Tibial nerve (tissue), 4 donors: ENCODE measurements around the gene IL17C. TPM values are rescaled to one million over a fixed set of nuclear protein-coding genes. Genes with fewer than 3 reads are reported as not detected.
A peak's percentile ranks its signal among the peaks of the same experiment; 100 is the strongest.

Experiments
- DNase-seq, 2 donors: peaks; one replicate each; pipeline ENCODE4 v3.0.0-alpha.2; 2019; ENCODE audit warnings: low spot score in 2 of 2
- H3K27ac ChIP-seq, 4 donors: fragments of 200-600 bp; sonication (generic) in 3 of 4; one replicate each; pipeline ENCODE4 v1.5.1; 2017 to 2019; ENCODE audit warnings: mild to moderate bottlenecking in 1 of 4
- H3K27me3 ChIP-seq, 2 donors: fragments of 200-600 bp; sonication (generic) in 1 of 2; one replicate each; pipeline versions ENCODE4 v1.5.1 to v1.6.0; 2017 to 2019
- H3K36me3 ChIP-seq, 3 donors: fragments of 200-600 bp; sonication (generic); one replicate each; pipeline ENCODE4 v1.5.1; 2018 to 2019
- H3K4me1 ChIP-seq, 4 donors: fragments of 200-600 bp; sonication (generic) in 3 of 4; one replicate each; pipeline ENCODE4 v1.5.1; 2017 to 2019
- H3K4me3 ChIP-seq, 4 donors: fragments of 200-600 bp; sonication (generic) in 3 of 4; one replicate each; pipeline ENCODE4 v1.5.1; 2017 to 2019; ENCODE audit warnings: mild to moderate bottlenecking in 1 of 4, moderate library complexity in 1 of 4
- H3K9me3 ChIP-seq, 4 donors: fragments of 200-600 bp; sonication (generic) in 3 of 4; one replicate each; pipeline ENCODE4 v1.5.1; 2017 to 2019
- CTCF ChIP-seq, 5 experiments: fragments of 200-600 bp in 3 of 5; fragments of 450-650 bp in 2 of 5; sonication (generic) in 3 of 5; IDR thresholded peaks; one replicate each; pipeline ENCODE4 v1.5.1; 2016 to 2019; ENCODE audit warnings: antibody characterized with exemption in 5 of 5, mild to moderate bottlenecking in 3 of 5, moderate library complexity in 2 of 5
- EP300 ChIP-seq, 2 donors: sonication (generic); formaldehyde crosslinking; IDR thresholded peaks; one replicate each; pipeline ENCODE4 v1.6.1; 2017; ENCODE audit warnings: antibody characterized with exemption in 2 of 2, mild to moderate bottlenecking in 1 of 2
- POLR2A ChIP-seq, 2 donors: fragments of 450-650 bp; IDR thresholded peaks; one replicate each; pipeline ENCODE4 v1.6.1; 2017; ENCODE audit warnings: antibody characterized with exemption in 2 of 2, mild to moderate bottlenecking in 2 of 2, moderate library complexity in 2 of 2
- WGBS, 2 donors: methylation state at CpG; one replicate each; pipeline ENCODE4 v1.1.5; 2018; 5-methylcytosine and 5-hydroxymethylcytosine counted together
- total RNA-seq, 4 donors: library from RNA; depleted of rRNA; stranded (reverse); fragments of >200 nt; gene quantifications; one replicate each; pipeline ENCODE4 v1.1.0, GENCODE V29; 2016

IL17C gene
- total RNA-seq, 4 donors from 2014 or later, result not detected

GRCh38 chr16:88686439-88687253 lies 48.3 kb downstream of the IL17C start, which contains the start of gene SNAI3:
Gene SNAI3 (minus strand): TSS chr16:88686507. CDS start chr16:88686406, 101 bp downstream.
- DNase-seq, result peak; percentile 44 to 62
- peak within 1 kb of the TSS; percentile 20 to 78 (median 68) for H3K27ac ChIP-seq
- no peaks in the 10 kb centered on the region for H3K36me3 ChIP-seq
- H3K4me1 ChIP-seq, result peaks cover 0 to 32% (median 19%) of the 10 kb centered on the region in 4 donors
- no peaks in the 10 kb centered on the region for H3K9me3 ChIP-seq
- H3K4me3 ChIP-seq, result peak within 1 kb of the TSS; percentile 29 to 70 (median 48)
- H3K27me3 ChIP-seq, result peaks cover 0 to 87% of the 10 kb centered on the region in 2 donors
- TF ChIP-seq CTCF (IDR thresholded peaks at IDR 0.05) (peak in 1 of 5 experiments; percentile 7), POLR2A (IDR thresholded peaks at IDR 0.05) (peak in 1 of 2 donors; percentile 23), EP300 (IDR thresholded peaks at IDR 0.05) (peak in 1 of 2 donors; percentile 48)
- WGBS, 2 donors, result 5 to 12% methylated on average over 11 to 40 of the region's 65 CpGs

GRCh38 chr16:88687254-88687576 lies 48.8 kb downstream of the IL17C start:
- no peak for DNase-seq
- no peaks in the 10 kb centered on the region for H3K36me3 ChIP-seq
- H3K9me3 ChIP-seq, result no peaks in the 10 kb centered on the region
- peaks cover 0 to 26% (median 17%) of the 10 kb centered on the region in 4 donors for H3K4me1 ChIP-seq
- H3K27ac ChIP-seq, result peak overlapping the region in 2 of 4 donors; percentile 63 to 72
- TF ChIP-seq EP300 (IDR thresholded peaks at IDR 0.05), result no peak
- no peak for TF ChIP-seq POLR2A (IDR thresholded peaks at IDR 0.05)
- no peak for TF ChIP-seq CTCF (IDR thresholded peaks at IDR 0.05)
- peaks cover 0 to 87% of the 10 kb centered on the region in 2 donors for H3K27me3 ChIP-seq
- WGBS, 2 donors, result 37 to 45% methylated on average over 7 of the region's 10 CpGs
- no peak overlapping the region for H3K4me3 ChIP-seq

GRCh38 chr16:88687676-88688012 lies 49.3 kb downstream of the IL17C start:
- no peaks in the 10 kb centered on the region for H3K9me3 ChIP-seq
- TF ChIP-seq POLR2A (IDR thresholded peaks at IDR 0.05), result no peak
- no peak for TF ChIP-seq EP300 (IDR thresholded peaks at IDR 0.05)
- no peak for TF ChIP-seq CTCF (IDR thresholded peaks at IDR 0.05)
- peaks cover 0 to 25% (median 17%) of the 10 kb centered on the region in 4 donors for H3K4me1 ChIP-seq
- no peaks in the 10 kb centered on the region for H3K36me3 ChIP-seq
- H3K27me3 ChIP-seq, result peaks cover 0 to 84% of the 10 kb centered on the region in 2 donors
- WGBS, 2 donors, result 66 to 72% methylated on average over 3 of the region's 3 CpGs
- no peak overlapping the region for H3K4me3 ChIP-seq
- H3K27ac ChIP-seq, result peak overlapping the region in 1 of 4 donors; percentile 72
- DNase-seq, result no peak

- Histone ChIP-seq H3K27ac (no peak overlapping the region), H3K9me3 (no peaks in the 10 kb centered on the region), H3K36me3 (no peaks in the 10 kb centered on the region), H3K4me3 (no peak overlapping the region), H3K4me1 (peaks cover 0 to 28% (median 18%) of the 10 kb centered on the region in 4 donors), H3K27me3 (peaks cover 0 to 79% of the 10 kb centered on the region in 2 donors)
- DNase-seq, result no peak
- TF ChIP-seq POLR2A (IDR thresholded peaks at IDR 0.05) (no peak), CTCF (IDR thresholded peaks at IDR 0.05) (no peak), EP300 (IDR thresholded peaks at IDR 0.05) (no peak)
- 53% methylated on average over 21 to 28 of the region's 28 CpGs for WGBS, 2 donors
These were observed 49.8 kb downstream of the IL17C start for GRCh38 chr16:88688013-88688778.

Other genes starting within 250 kb of the IL17C start
- 1 to 10 TPM in 1 of 4 donors, under 1 TPM in 3; 0.44 to 1.2 (median 0.71) TPM for gene ZFPM1, start 185.3 kb upstream of the IL17C start, total RNA-seq
- gene ZC3H18, start 68.2 kb upstream of the IL17C start, total RNA-seq, result 10 to 100 TPM; 19.7 to 52.2 (median 28.1) TPM
- 100 to 1,000 TPM in 2 of 4 donors, 10 to 100 TPM in 2; 86.3 to 199 (median 121) TPM for gene CYBA, start 12.5 kb downstream of the IL17C start, total RNA-seq
- gene MVD, start 24.5 kb downstream of the IL17C start, total RNA-seq, result 10 to 100 TPM; 32.7 to 49.4 (median 39.9) TPM
- 1 to 10 TPM in 2 of 4 donors, under 1 TPM in 2; 0.87 to 1.2 (median 1.0) TPM for gene SNAI3, start 47.9 kb downstream of the IL17C start, total RNA-seq
- 10 to 100 TPM; 36.5 to 56.7 (median 43.5) TPM for gene RNF166, start 67.8 kb downstream of the IL17C start, total RNA-seq
- gene CTU2, start 67.9 kb downstream of the IL17C start, total RNA-seq, result 10 to 100 TPM; 12.3 to 22.5 (median 12.5) TPM
- gene PIEZO1, start 146.6 kb downstream of the IL17C start, total RNA-seq, result 100 to 1,000 TPM in 3 of 4 donors, 10 to 100 TPM in 1; 90.5 to 309 (median 165) TPM
- 1 to 10 TPM in 2 of 4 donors, under 1 TPM in 1, not detected in 1; 0.44 to 1.5 (median 1.4) TPM for gene CDT1, start 165.2 kb downstream of the IL17C start, total RNA-seq
- 100 to 1,000 TPM in 2 of 4 donors, 10 to 100 TPM in 2; 83.4 to 157 (median 106) TPM for gene APRT, start 173.4 kb downstream of the IL17C start, total RNA-seq
- 10 to 100 TPM; 15.1 to 80.1 (median 43.2) TPM for gene GALNS, start 218.4 kb downstream of the IL17C start, total RNA-seq
- gene TRAPPC2L, start 218.6 kb downstream of the IL17C start, total RNA-seq, result 10 to 100 TPM; 18.0 to 36.6 (median 22.9) TPM
- not detected for gene PABPN1L, start 228.1 kb downstream of the IL17C start, total RNA-seq